GM23338 (cell line): ENCODE results near the gene ARID1B. TPM values are rescaled to one million over a fixed set of nuclear protein-coding genes. Genes with fewer than 3 reads are reported as not detected.

Source experiments
- ATAC-seq: fragments of 200-7000 bp; cut with Tn5 transposase; 3 replicates; pipeline ENCODE4 v1.9.1; 2020
- DNase-seq: peaks from one replicate; pipeline ENCODE4 v3.0.0-alpha.2; 2015; ENCODE audit warnings: low spot score
- H2AFZ ChIP-seq: fragments of 200-600 bp; sonication (generic); 2 replicates; pipeline ENCODE4 v1.8.0; 2016; ENCODE audit warnings: antibody characterized with exemption, mild to moderate bottlenecking, moderate library complexity
- H3F3A ChIP-seq: fragments of 200-600 bp; sonication (generic); replicated peaks from 2 replicates; pipeline ENCODE4 v1.8.0; 2017; ENCODE audit warnings: antibody characterized with exemption, mixed run types, low read depth
- H3K27ac ChIP-seq: fragments of 200-600 bp; sonication (generic); 2 replicates; pipeline ENCODE4 v1.6.1; 2016; ENCODE audit warnings: low read depth
- H3K27me3 ChIP-seq: fragments of 200-600 bp; sonication (generic); 2 replicates; pipeline ENCODE4 v1.8.0; 2016; ENCODE audit warnings: mild to moderate bottlenecking, mixed run types, moderate library complexity; ENCODE audit not compliant: insufficient read depth
- H3K36me3 ChIP-seq: fragments of 200-600 bp; sonication (generic); 2 replicates; pipeline ENCODE4 v1.8.0; 2016; ENCODE audit warnings: mild to moderate bottlenecking; ENCODE audit not compliant: insufficient read depth
- H3K4me1 ChIP-seq: fragments of 200-600 bp; sonication (generic); 2 replicates; pipeline ENCODE4 v1.8.0; 2016; ENCODE audit warnings: mild to moderate bottlenecking, moderate library complexity; ENCODE audit not compliant: insufficient read depth
- H3K4me2 ChIP-seq: fragments of 200-600 bp; sonication (generic); 2 replicates; pipeline ENCODE4 v1.7.1; 2017; ENCODE audit warnings: mixed run types
- H3K4me3 ChIP-seq: fragments of 200-600 bp; sonication (generic); 2 replicates; pipeline ENCODE4 v1.6.1; 2016; ENCODE audit warnings: mixed run types
- H3K79me2 ChIP-seq: fragments of 200-600 bp; sonication (generic); replicated peaks from 2 replicates; pipeline ENCODE4 v1.8.0; 2017; ENCODE audit warnings: mild to moderate bottlenecking; ENCODE audit not compliant: insufficient read depth
- H3K9me2 ChIP-seq: fragments of 200-600 bp; sonication (generic); 2 replicates; pipeline ENCODE4 v1.8.0; 2017; ENCODE audit not compliant: insufficient read depth
- H4K20me1 ChIP-seq: fragments of 200-600 bp; sonication (generic); replicated peaks from 2 replicates; pipeline ENCODE4 v1.8.0; 2017; ENCODE audit warnings: mild to moderate bottlenecking; ENCODE audit not compliant: insufficient read depth
- H3K27ac Mint-ChIP-seq: 2 replicates; pipeline ENCODE4 v1.8.0; 2020; ENCODE audit warnings: inconsistent platforms, mild to moderate bottlenecking, moderate library complexity, mixed read lengths
- H3K27me3 Mint-ChIP-seq: 3 replicates; pipeline ENCODE4 v1.8.0; 2022; ENCODE audit warnings: low read depth, mild to moderate bottlenecking, moderate library complexity, mixed read lengths, inconsistent platforms; ENCODE audit not compliant: insufficient read depth, poor library complexity
- H3K36me3 Mint-ChIP-seq: 3 replicates; pipeline ENCODE4 v1.8.0; 2021; ENCODE audit warnings: low read depth, mild to moderate bottlenecking, inconsistent platforms, moderate library complexity, mixed read lengths
- H3K4me1 Mint-ChIP-seq: 3 replicates; pipeline ENCODE4 v1.8.0; 2020; ENCODE audit warnings: mild to moderate bottlenecking, inconsistent platforms, mixed read lengths
- H3K4me3 Mint-ChIP-seq: 3 replicates; pipeline ENCODE4 v1.8.0; 2021; ENCODE audit warnings: moderate library complexity, mild to moderate bottlenecking, inconsistent platforms, mixed read lengths
- H3K9me3 Mint-ChIP-seq: 3 replicates; pipeline ENCODE4 v1.8.0; 2020; ENCODE audit warnings: moderate library complexity, mild to moderate bottlenecking, inconsistent platforms, mixed read lengths
- CREB1 ChIP-seq: fragments of 250-450 bp; sonication (Bioruptor Pico); IDR thresholded peaks from 2 replicates; pipeline ENCODE4 v1.5.0; 2020; ENCODE audit warnings: low read depth, mild to moderate bottlenecking, moderate library complexity
- CTCF ChIP-seq, 2 experiments: fragments of 200-600 bp in 1 of 2; sonication (generic) in 1 of 2; conservative IDR thresholded peaks; 2 replicates each; pipeline versions ENCODE4 v1.5.1 to v1.6.1; 2016 to 2017; ENCODE audit warnings: antibody characterized with exemption in 2 of 2, low read depth in 2 of 2, mild to moderate bottlenecking in 2 of 2, moderate library complexity in 1 of 2
- ETS1 ChIP-seq: IDR thresholded peaks from 2 replicates; pipeline ENCODE4 v1.6.1; 2016; ENCODE audit warnings: antibody characterized with exemption
- EZH2 ChIP-seq: fragments of 200-600 bp; sonication (generic); IDR thresholded peaks from one replicate; pipeline ENCODE4 v1.8.0; 2017; ENCODE audit warnings: antibody characterized with exemption, mild to moderate bottlenecking, low read depth; ENCODE audit not compliant: unreplicated experiment
- EZH2phosphoT487 ChIP-seq: fragments of 200-600 bp; sonication (generic); IDR thresholded peaks from one replicate; pipeline ENCODE4 v1.8.1; 2018; ENCODE audit warnings: antibody characterized with exemption; ENCODE audit not compliant: unreplicated experiment
- JUNB ChIP-seq: IDR thresholded peaks from one replicate; pipeline ENCODE4 v1.6.1; 2016; ENCODE audit warnings: antibody characterized with exemption; ENCODE audit not compliant: unreplicated experiment
- NANOG ChIP-seq: IDR thresholded peaks from 2 replicates; pipeline ENCODE4 v1.6.1; 2016; ENCODE audit warnings: antibody characterized with exemption, borderline replicate concordance
- POLR2AphosphoS5 ChIP-seq: IDR thresholded peaks from 2 replicates; pipeline ENCODE4 v1.6.1; 2016; ENCODE audit warnings: antibody characterized with exemption, low read depth
- REST ChIP-seq: IDR thresholded peaks from one replicate; pipeline ENCODE4 v1.6.1; 2018; ENCODE audit warnings: antibody characterized with exemption; ENCODE audit not compliant: unreplicated experiment
- STAT1 ChIP-seq: IDR thresholded peaks from one replicate; pipeline ENCODE4 v1.6.1; 2016; ENCODE audit warnings: antibody characterized with exemption; ENCODE audit not compliant: unreplicated experiment
- ZNF114 ChIP-seq: fragments of 250-450 bp; sonication (Bioruptor Pico); IDR thresholded peaks from 2 replicates; pipeline ENCODE4 v1.5.0; 2020; ENCODE audit warnings: mild to moderate bottlenecking, moderate library complexity
- ZNF331 ChIP-seq: fragments of 250-450 bp; sonication (Bioruptor Pico); IDR thresholded peaks from 2 replicates; pipeline ENCODE4 v1.5.0; 2020; ENCODE audit warnings: low read depth, mild to moderate bottlenecking, moderate library complexity
- ZNF462 ChIP-seq: fragments of 250-450 bp; sonication (Bioruptor Pico); IDR thresholded peaks from 2 replicates; pipeline ENCODE4 v1.5.0; 2020; ENCODE audit warnings: mild to moderate bottlenecking, moderate library complexity
- polyA plus RNA-seq: library from polyadenylated mRNA; unstranded; fragments of >200 nt; fragmentation: Nextera tagmentation; extraction: Ambion mirVana; gene quantifications from 2 replicates; pipeline ENCODE4 v1.2.1, GENCODE V29; 2016
- total RNA-seq: library from RNA; depleted of rRNA; stranded (reverse); fragments of >200 nt; shearing (Covaris generic); gene quantifications from 2 replicates; pipeline ENCODE4 v1.2.3, GENCODE V29; 2014

The ARID1B gene
- total and polyA plus RNA-seq, 2 experiments from 2014 or later = 59.3 to 72.2 TPM

- ATAC-seq (no peak), DNase-seq (no peak)
- no peaks in the 10 kb centered on the region for H3K27me3 ChIP-seq
- Mint-ChIP-seq H3K36me3 (no peaks in the 10 kb centered on the region), H3K4me3 (no peak overlapping the region), H3K9me3 (no peaks in the 10 kb centered on the region), H3K27ac (no peak overlapping the region; the same call in 1 of the 2 replicates), H3K27me3 (peaks cover 4% of the 10 kb centered on the region), H3K4me1 (peaks cover 83% of the 10 kb centered on the region)
- H3K4me2 ChIP-seq = no peak overlapping the region; the same call in 1 of the 2 replicates
- H3K4me1 ChIP-seq = peaks cover 84% of the 10 kb centered on the region
- H3K4me3 ChIP-seq = no peak overlapping the region
- H4K20me1 ChIP-seq = peaks cover 23% of the 10 kb centered on the region
- no peaks in the 10 kb centered on the region for H3K36me3 ChIP-seq
- peaks cover 100% of the 10 kb centered on the region for H3K79me2 ChIP-seq
- no peak overlapping the region for H2AFZ ChIP-seq
- H3F3A ChIP-seq = no peaks in the 10 kb centered on the region
- no peaks in the 10 kb centered on the region for H3K9me2 ChIP-seq
- H3K27ac ChIP-seq = no peak overlapping the region
- TF ChIP-seq EZH2 (no peak), JUNB (no peak), CTCF (conservative IDR thresholded peaks at IDR 0.05; ENCODE audit: low read depth in 2 of 2) (no peak), ZNF331 (CRISPR knock-in tag) (no peak), REST (no peak), POLR2AphosphoS5 (no peak), ZNF114 (CRISPR knock-in tag) (no peak), CREB1 (CRISPR knock-in tag) (no peak), NANOG (no peak), ETS1 (no peak), STAT1 (no peak), EZH2phosphoT487 (no peak), ZNF462 (CRISPR knock-in tag) (no peak)
These were observed 108.4 kb downstream of the ARID1B start for GRCh38 chr6:156885562-156885961.
